Parathyroid adenoma (tissue), 2 donors: ENCODE data around the gene KCNIP1.

Experiments used
- H2AFZ ChIP-seq: fragments of 300-600 bp; sonication (generic); one replicate; pipeline ENCODE4 v1.7.0; 2017; ENCODE audit warnings: antibody characterized with exemption, mild to moderate bottlenecking
- H3K27ac ChIP-seq: fragments of 300-600 bp; sonication (generic); one replicate; pipeline ENCODE4 v1.7.0; 2017
- H3K27me3 ChIP-seq: fragments of 300-600 bp; sonication (generic); one replicate; pipeline ENCODE4 v1.7.0; 2017; ENCODE audit warnings: low read length; ENCODE audit not compliant: control insufficient read depth, insufficient read depth
- H3K36me3 ChIP-seq: fragments of 300-600 bp; sonication (generic); one replicate; pipeline ENCODE4 v1.7.0; 2017; ENCODE audit warnings: low read length; ENCODE audit not compliant: control insufficient read depth, insufficient read depth
- H3K4me1 ChIP-seq: fragments of 300-600 bp; sonication (generic); one replicate; pipeline ENCODE4 v1.7.0; 2017; ENCODE audit warnings: control low read depth
- H3K4me2 ChIP-seq: fragments of 300-600 bp; sonication (generic); one replicate; pipeline ENCODE4 v1.7.0; 2017; ENCODE audit warnings: low read length
- H3K4me3 ChIP-seq: fragments of 300-600 bp; sonication (generic); one replicate; pipeline ENCODE4 v1.7.0; 2017; ENCODE audit warnings: low read depth, low read length
- H3K79me2 ChIP-seq: fragments of 300-600 bp; sonication (generic); one replicate; pipeline ENCODE4 v1.7.0; 2017; ENCODE audit warnings: control low read depth
- H3K9ac ChIP-seq: fragments of 300-600 bp; sonication (generic); one replicate; pipeline ENCODE4 v1.7.0; 2017; ENCODE audit warnings: mild to moderate bottlenecking
- H3K9me3 ChIP-seq: fragments of 300-600 bp; sonication (generic); one replicate; pipeline ENCODE4 v1.7.0; 2017; ENCODE audit warnings: low read length; ENCODE audit not compliant: control insufficient read depth
- CTCF ChIP-seq: fragments of 300-600 bp; sonication (generic); IDR thresholded peaks from one replicate; pipeline ENCODE4 v1.7.0; 2017; ENCODE audit warnings: antibody characterized with exemption, mild to moderate bottlenecking
- donor health status: primary hyperparathyroidism.

The KCNIP1 gene

GRCh38 chr5:170693701-170694100 is 189.9 kb downstream of the KCNIP1 start:
- Histone ChIP-seq H3K9me3 (no peaks in the 10 kb centered on the region), H3K4me2 (no peak overlapping the region), H2AFZ (no peak overlapping the region), H3K4me1 (no peaks in the 10 kb centered on the region), H3K27ac (no peak overlapping the region), H3K79me2 (no peaks in the 10 kb centered on the region), H3K9ac (no peak overlapping the region), H3K4me3 (no peak overlapping the region), H3K36me3 (no peaks in the 10 kb centered on the region), H3K27me3 (no peaks in the 10 kb centered on the region)
- no peak for TF ChIP-seq CTCF

- Histone ChIP-seq H3K9ac (no peak overlapping the region), H3K4me3 (no peak overlapping the region), H2AFZ (no peak overlapping the region), H3K4me2 (no peak overlapping the region), H3K27me3 (no peaks in the 10 kb centered on the region), H3K79me2 (no peaks in the 10 kb centered on the region), H3K9me3 (no peaks in the 10 kb centered on the region), H3K27ac (no peak overlapping the region), H3K4me1 (no peaks in the 10 kb centered on the region), H3K36me3 (no peaks in the 10 kb centered on the region)
- TF ChIP-seq CTCF, result no peak
These were observed 191.1 kb downstream of the KCNIP1 start for GRCh38 chr5:170694911-170695310.

- no peaks in the 10 kb centered on the region for H3K36me3 ChIP-seq
- no peaks in the 10 kb centered on the region for H3K4me1 ChIP-seq
- no peaks in the 10 kb centered on the region for H3K27me3 ChIP-seq
- H3K4me2 ChIP-seq, result no peak overlapping the region
- no peak overlapping the region for H3K9ac ChIP-seq
- no peak overlapping the region for H3K4me3 ChIP-seq
- no peaks in the 10 kb centered on the region for H3K79me2 ChIP-seq
- H2AFZ ChIP-seq, result no peak overlapping the region
- TF ChIP-seq CTCF, result no peak
- no peaks in the 10 kb centered on the region for H3K9me3 ChIP-seq
- H3K27ac ChIP-seq, result no peak overlapping the region
These were observed 193.2 kb downstream of the KCNIP1 start for GRCh38 chr5:170697031-170697430.

GRCh38 chr5:170700503-170700902 is 196.7 kb downstream of the KCNIP1 start:
- H3K4me3 ChIP-seq, result no peak overlapping the region
- H3K9me3 ChIP-seq, result no peaks in the 10 kb centered on the region
- H3K36me3 ChIP-seq, result no peaks in the 10 kb centered on the region
- H3K4me2 ChIP-seq, result no peak overlapping the region
- H3K4me1 ChIP-seq, result no peaks in the 10 kb centered on the region
- H3K9ac ChIP-seq, result no peak overlapping the region
- no peaks in the 10 kb centered on the region for H3K27me3 ChIP-seq
- H3K27ac ChIP-seq, result no peak overlapping the region
- no peak for TF ChIP-seq CTCF
- H2AFZ ChIP-seq, result no peak overlapping the region
- no peaks in the 10 kb centered on the region for H3K79me2 ChIP-seq

- TF ChIP-seq CTCF, result no peak
- H2AFZ ChIP-seq, result no peak overlapping the region
- no peaks in the 10 kb centered on the region for H3K36me3 ChIP-seq
- no peaks in the 10 kb centered on the region for H3K9me3 ChIP-seq
- H3K4me3 ChIP-seq, result no peak overlapping the region
- no peak overlapping the region for H3K4me2 ChIP-seq
- no peaks in the 10 kb centered on the region for H3K4me1 ChIP-seq
- no peaks in the 10 kb centered on the region for H3K27me3 ChIP-seq
- H3K79me2 ChIP-seq, result no peaks in the 10 kb centered on the region
- no peak overlapping the region for H3K27ac ChIP-seq
- no peak overlapping the region for H3K9ac ChIP-seq
These were observed 197.5 kb downstream of the KCNIP1 start for GRCh38 chr5:170701334-170701733.
